Endothelial cell of umbilical vein (primary cell): ENCODE data around the gene ZDHHC13. TPM values are rescaled to one million over a fixed set of nuclear protein-coding genes. Genes with fewer than 3 reads are reported as not detected.

ENCODE experiments used
- BruUV-seq: library from RNA; stranded (reverse); fragments of 400-500 nt; replicated peaks from 2 replicates; lab custom pipeline; 2021; lab: Mats Ljungman, UMichigan
- CTCF ChIA-PET: fragments of 300-600, 350-600 bp; sonication (Branson Sonifier 250); formaldehyde crosslinking; loops from one replicate; lab custom pipeline; 2021; ENCODE audit warnings: antibody characterized with exemption, inconsistent platforms; lab: Charles Lee
- POLR2A ChIA-PET: fragments of 300-600, 350-600 bp; sonication (Branson Sonifier 250); formaldehyde crosslinking; loops from one replicate; lab custom pipeline; 2021; ENCODE audit warnings: antibody characterized with exemption, inconsistent platforms; lab: Charles Lee
- DNase-seq: peaks from one replicate; pipeline ENCODE4 v3.0.0-alpha.2; 2011; ENCODE audit warnings: low read depth, low spot score
- FAIRE-seq: peaks from 2 replicates; lab custom pipeline; 2011; peaks lifted over from hg19 to GRCh38; lab: Jason Lieb, UNC
- H2AFZ ChIP-seq: 2 replicates; pipeline ENCODE4 v1.6.0; 2012; ENCODE audit warnings: low read depth, low read length, control low read depth, inconsistent platforms
- H3K27ac ChIP-seq: 2 replicates; pipeline ENCODE4 v1.5.1; 2011; ENCODE audit warnings: low read depth, mild to moderate bottlenecking, control low read depth, low read length, moderate library complexity; ENCODE audit not compliant: insufficient read depth
- H3K27me3 ChIP-seq, 2 experiments: 2 replicates each; pipeline versions ENCODE4 v1.6.0 to v1.6.1; 2011; ENCODE audit warnings: low read length in 2 of 2, mixed read lengths in 1 of 2; ENCODE audit not compliant: control insufficient read depth in 2 of 2, insufficient read depth in 2 of 2
- H3K36me3 ChIP-seq, 2 experiments: 2 replicates in 1 of 2; 3 replicates in 1 of 2; pipeline ENCODE4 v1.5.1; 2011; ENCODE audit warnings: low read length in 2 of 2, mild to moderate bottlenecking in 1 of 2, moderate library complexity in 1 of 2; ENCODE audit not compliant: control insufficient read depth in 2 of 2, insufficient read depth in 2 of 2; ENCODE audit errors: extremely low read depth in 1 of 2
- H3K4me1 ChIP-seq: 3 replicates; pipeline ENCODE4 v1.5.1; 2011; ENCODE audit warnings: mild to moderate bottlenecking, low read length; ENCODE audit not compliant: control insufficient read depth, insufficient read depth; ENCODE audit errors: extremely low read depth
- H3K4me2 ChIP-seq: 2 replicates; pipeline ENCODE4 v1.6.1; 2011; ENCODE audit warnings: low read length, control low read depth, mixed read lengths; ENCODE audit not compliant: insufficient read depth
- H3K4me3 ChIP-seq, 3 experiments: fragments of 200-600 bp in 1 of 3; sonication (generic), shearing (Covaris generic) in 1 of 3; replicated peaks in 1 of 3; 2 replicates each; pipeline ENCODE4 v1.5.1; 2011 to 2016; ENCODE audit warnings: control low read depth in 3 of 3, low read length in 3 of 3, mild to moderate bottlenecking in 2 of 3, inconsistent platforms in 1 of 3, low read depth in 1 of 3, moderate library complexity in 1 of 3; ENCODE audit not compliant: insufficient read depth in 1 of 3
- H3K79me2 ChIP-seq: 2 replicates; pipeline ENCODE4 v1.6.0; 2012; ENCODE audit warnings: low read length, inconsistent platforms; ENCODE audit not compliant: control insufficient read depth, insufficient read depth
- H3K9ac ChIP-seq: replicated peaks from 2 replicates; pipeline ENCODE3; 2011; ENCODE audit warnings: low read length, control low read depth; ENCODE audit not compliant: insufficient read depth; ENCODE audit errors: extremely low read depth
- H3K9me1 ChIP-seq: replicated peaks from 3 replicates; pipeline ENCODE4 v1.6.0; 2011; ENCODE audit warnings: mild to moderate bottlenecking, low read length; ENCODE audit not compliant: control insufficient read depth, insufficient read depth; ENCODE audit errors: extremely low read depth
- H3K9me3 ChIP-seq: replicated peaks from 2 replicates; pipeline ENCODE4 v1.5.1; 2012; ENCODE audit warnings: low read length, inconsistent platforms; ENCODE audit not compliant: control insufficient read depth, insufficient read depth
- H4K20me1 ChIP-seq: replicated peaks from 2 replicates; pipeline ENCODE3; 2011; ENCODE audit warnings: mild to moderate bottlenecking, low read length; ENCODE audit not compliant: control insufficient read depth, insufficient read depth; ENCODE audit errors: extremely low read depth
- EZH2 ChIP-seq: IDR thresholded peaks from 2 replicates; pipeline ENCODE4 v1.6.1; 2012; ENCODE audit warnings: borderline replicate concordance, low read depth, mild to moderate bottlenecking, moderate library complexity, low read length, inconsistent platforms; ENCODE audit not compliant: severe bottlenecking
- FOS ChIP-seq: IDR thresholded peaks from 2 replicates; pipeline ENCODE4 v1.6.1; 2011; ENCODE audit warnings: mild to moderate bottlenecking, low read length, moderate library complexity, borderline replicate concordance; ENCODE audit not compliant: insufficient read depth
- GATA2 ChIP-seq: IDR thresholded peaks from 2 replicates; pipeline ENCODE4 v1.7.0; 2011; ENCODE audit warnings: low read depth, mild to moderate bottlenecking, moderate library complexity, mixed read lengths, low read length; ENCODE audit not compliant: insufficient read length, insufficient read depth
- JUN ChIP-seq: IDR thresholded peaks from 2 replicates; pipeline ENCODE4 v1.6.1; 2011; ENCODE audit warnings: borderline replicate concordance, low read depth; ENCODE audit not compliant: insufficient read length, insufficient read depth
- MAX ChIP-seq: IDR thresholded peaks from 2 replicates; pipeline ENCODE4 v1.6.1; 2011; ENCODE audit not compliant: insufficient read depth, insufficient read length
- MYC ChIP-seq: IDR thresholded peaks from one replicate; pipeline ENCODE4 v1.6.1; 2011; ENCODE audit warnings: mild to moderate bottlenecking, low read depth, low read length
- POLR2A ChIP-seq: IDR thresholded peaks from 2 replicates; pipeline ENCODE4 v1.6.1; 2012; ENCODE audit warnings: low read depth, mild to moderate bottlenecking, control low read depth, low read length
- POLR2AphosphoS5 ChIP-seq: IDR thresholded peaks from 2 replicates; pipeline ENCODE4 v1.6.1; 2012; ENCODE audit warnings: low read depth, mild to moderate bottlenecking, control low read depth, low read length, moderate library complexity; ENCODE audit not compliant: insufficient read depth
- dilution Hi-C: fragments of 300-500 bp; cut with MboI; formaldehyde crosslinking; loops from one replicate; pipeline ENCODE4 v1.15.0; 2019; ENCODE audit warnings: low sequenced_read_pairs; ENCODE audit not compliant: extremely low pct_ligation_motif_present
- intact Hi-C: fragments of 100-400 bp; cut with micrococcal nuclease; formaldehyde crosslinking; loops from one replicate; pipeline ENCODE4 v1.10.0; 2022
- polyA plus RNA-seq, 4 experiments: library from polyadenylated mRNA; depleted of rRNA in 3 of 4; stranded (reverse) in 3 of 4; unstranded in 1 of 4; fragments of >200 nt; gene quantifications; 2 replicates each; pipeline versions ENCODE4 v1.2.1 to v1.2.3, GENCODE V29; 2011 to 2012; ENCODE audit warnings: missing spikeins in 1 of 4
- total RNA-seq: library from RNA; stranded (reverse); gene quantifications from 2 replicates; pipeline ENCODE4 v1.2.3, GENCODE V29; 2021
- TF ChIP-seq, protein P1 (sequence below), 2 donors: IDR thresholded peaks; 1 replicate in 1 of 2; 2 replicates in 1 of 2; pipeline ENCODE4 v1.5.1; 2011; ENCODE audit warnings: low read length in 2 of 2, mild to moderate bottlenecking in 2 of 2, moderate library complexity in 2 of 2, control low read depth in 1 of 2, inconsistent platforms in 1 of 2, low read depth in 1 of 2; ENCODE audit not compliant: insufficient read depth in 1 of 2; ENCODE audit errors: extremely low read depth in 1 of 2

Gene ZDHHC13
- total and polyA plus RNA-seq, 2 donors (not counting 3 experiments of a cell fraction or from before 2014, with no cell fraction given): 37.4 to 52.9 TPM

DNA sequence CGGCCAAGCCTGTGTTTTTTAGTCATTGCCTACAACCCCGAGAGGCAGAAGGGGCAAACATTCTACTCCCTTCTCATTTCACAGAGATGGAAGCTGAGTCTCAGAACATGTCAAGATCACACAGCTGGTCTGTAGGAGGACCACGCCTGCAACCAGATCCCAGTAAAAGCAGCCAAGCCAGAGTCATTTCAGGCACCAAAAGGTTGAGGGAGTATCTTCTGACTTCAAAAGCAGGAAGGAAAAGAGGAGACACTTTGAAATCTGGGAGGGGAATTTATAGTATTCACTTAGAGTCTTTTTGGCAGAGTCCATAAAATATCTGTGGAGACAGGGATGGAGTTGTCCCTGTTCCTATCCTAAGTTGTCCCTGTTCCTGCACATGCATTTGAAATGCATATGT lies 17.9 kb upstream of the ZDHHC13 start:
- Histone ChIP-seq H3K4me3 (no peak overlapping the region), H2AFZ (no peak overlapping the region), H3K9me1 (no peaks in the 10 kb centered on the region), H4K20me1 (no peaks in the 10 kb centered on the region), H3K27ac (no peak overlapping the region), H3K27me3 (no peaks in the 10 kb centered on the region), H3K36me3 (no peaks in the 10 kb centered on the region), H3K9me3 (no peaks in the 10 kb centered on the region), H3K4me1 (peaks cover 5% of the 10 kb centered on the region), H3K4me2 (no peak overlapping the region), H3K79me2 (no peaks in the 10 kb centered on the region), H3K9ac (no peak overlapping the region)
- TF ChIP-seq POLR2AphosphoS5: no peak
- no peak for TF ChIP-seq POLR2A
- TF ChIP-seq EZH2: no peak
- no peak for TF ChIP-seq GATA2
- TF ChIP-seq, protein P1, sequence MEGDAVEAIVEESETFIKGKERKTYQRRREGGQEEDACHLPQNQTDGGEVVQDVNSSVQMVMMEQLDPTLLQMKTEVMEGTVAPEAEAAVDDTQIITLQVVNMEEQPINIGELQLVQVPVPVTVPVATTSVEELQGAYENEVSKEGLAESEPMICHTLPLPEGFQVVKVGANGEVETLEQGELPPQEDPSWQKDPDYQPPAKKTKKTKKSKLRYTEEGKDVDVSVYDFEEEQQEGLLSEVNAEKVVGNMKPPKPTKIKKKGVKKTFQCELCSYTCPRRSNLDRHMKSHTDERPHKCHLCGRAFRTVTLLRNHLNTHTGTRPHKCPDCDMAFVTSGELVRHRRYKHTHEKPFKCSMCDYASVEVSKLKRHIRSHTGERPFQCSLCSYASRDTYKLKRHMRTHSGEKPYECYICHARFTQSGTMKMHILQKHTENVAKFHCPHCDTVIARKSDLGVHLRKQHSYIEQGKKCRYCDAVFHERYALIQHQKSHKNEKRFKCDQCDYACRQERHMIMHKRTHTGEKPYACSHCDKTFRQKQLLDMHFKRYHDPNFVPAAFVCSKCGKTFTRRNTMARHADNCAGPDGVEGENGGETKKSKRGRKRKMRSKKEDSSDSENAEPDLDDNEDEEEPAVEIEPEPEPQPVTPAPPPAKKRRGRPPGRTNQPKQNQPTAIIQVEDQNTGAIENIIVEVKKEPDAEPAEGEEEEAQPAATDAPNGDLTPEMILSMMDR (IDR thresholded peaks at IDR 0.05; ENCODE audit: extremely low read depth in 1 of 2, insufficient read depth in 1 of 2, low read depth in 1 of 2, low read length in 2 of 2): no peak
- TF ChIP-seq JUN: no peak
- TF ChIP-seq FOS: no peak
- no peak for TF ChIP-seq MAX
- TF ChIP-seq MYC: no peak
- FAIRE-seq: no peak
- no peak for DNase-seq
- ChIA-PET CTCF (no interaction called here), POLR2A (no interaction called here)
- dilution Hi-C loops (no loop called here), intact Hi-C loops (no loop called here)
- no TSS peak for BruUV-seq
